ENCODE data around the gene PEA15.

The PEA15 gene

DNA sequence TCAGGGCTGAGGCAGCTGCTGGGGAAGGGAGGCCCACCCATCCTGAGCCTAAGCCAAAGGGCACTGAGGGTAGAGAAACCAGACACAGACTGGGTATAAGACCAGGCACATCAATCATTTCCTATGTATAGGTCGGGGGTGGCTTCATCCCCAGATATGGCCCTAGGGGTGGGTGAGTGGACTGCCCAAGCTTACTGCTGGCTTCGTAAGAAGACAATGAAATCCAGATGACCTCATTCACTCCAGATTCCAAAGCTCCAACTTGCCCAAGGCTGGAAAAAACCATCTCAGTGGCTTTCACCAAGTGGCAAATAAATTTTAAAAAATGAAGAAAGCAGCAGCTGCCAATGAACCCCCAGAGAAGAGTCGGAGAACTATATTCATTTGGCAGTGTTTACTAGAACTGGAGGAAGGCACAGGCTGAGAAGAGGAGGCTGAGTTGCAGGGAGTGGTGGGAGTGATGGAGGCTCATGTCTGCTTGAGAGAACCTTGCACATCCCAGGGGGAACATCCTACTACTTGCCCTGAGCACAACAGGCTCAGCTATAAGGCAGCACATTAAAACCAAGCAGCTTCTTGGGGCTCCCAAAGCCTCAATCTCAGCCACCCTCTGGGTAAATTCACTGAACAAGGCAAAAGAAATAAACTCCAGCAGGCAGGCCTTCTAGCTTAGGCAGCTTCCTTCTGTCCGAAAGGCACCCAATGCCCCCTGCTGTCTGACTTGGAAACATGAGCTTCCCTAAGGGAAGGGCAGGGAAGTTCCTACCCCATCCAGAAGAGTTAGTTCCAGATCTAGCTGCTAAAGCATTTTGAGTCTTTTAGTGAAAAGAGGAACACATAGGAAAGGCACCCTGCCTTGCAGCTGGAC is 14.1 kb downstream of the PEA15 start:
- H3K4me1 ChIP-seq (ENCODE audit: control insufficient read depth, low read depth, low read length): peaks cover 3% of the 10 kb centered on the region
- H2AK5ac ChIP-seq (ENCODE audit: low read length): no peak overlapping the region
- no peaks in the 10 kb centered on the region for H3K79me2 ChIP-seq (ENCODE audit: control insufficient read depth, insufficient read depth, low read length)
- H4K5ac ChIP-seq (ENCODE audit: low read length): no peak overlapping the region
- no peak overlapping the region for H3K4me3 ChIP-seq (ENCODE audit: low read length)
- peak overlapping the region; percentile 47 for H3K56ac ChIP-seq (ENCODE audit: low read length)
- H3K27me3 ChIP-seq (ENCODE audit: insufficient read depth, low read length, poor library complexity): no peaks in the 10 kb centered on the region
- no peak overlapping the region for H3K9ac ChIP-seq (ENCODE audit: low read length)
- H2BK15ac ChIP-seq (replicated peaks; ENCODE audit: low read depth): no peak overlapping the region
- no peak overlapping the region for H2BK5ac ChIP-seq (ENCODE audit: low read length)
- H3K4me2 ChIP-seq (ENCODE audit: low read length): no peak overlapping the region
- no peak overlapping the region for H2BK120ac ChIP-seq (ENCODE audit: low read depth, low read length)
- H3K18ac ChIP-seq (ENCODE audit: low read length): no peak overlapping the region
- no peak overlapping the region for H3K4ac ChIP-seq (ENCODE audit: low read depth, low read length)
- H3K23ac ChIP-seq (ENCODE audit: low read length): no peak overlapping the region
- peak overlapping the region; percentile 14 for H3K27ac ChIP-seq (ENCODE audit: low read depth, low read length)
- no peak overlapping the region for H4K8ac ChIP-seq (ENCODE audit: low read depth, low read length)
- no peaks in the 10 kb centered on the region for H3K79me1 ChIP-seq (ENCODE audit: low read length)
- H3K36me3 ChIP-seq (ENCODE audit: control insufficient read depth, insufficient read depth, low read length): peaks cover 26% of the 10 kb centered on the region
- peak; percentile 87 for DNase-seq
- WGBS (ENCODE audit: extremely low coverage, insufficient coverage, low lambda C conversion rate): no CpG with 5 or more reads among the region's 4 CpGs

DNA sequence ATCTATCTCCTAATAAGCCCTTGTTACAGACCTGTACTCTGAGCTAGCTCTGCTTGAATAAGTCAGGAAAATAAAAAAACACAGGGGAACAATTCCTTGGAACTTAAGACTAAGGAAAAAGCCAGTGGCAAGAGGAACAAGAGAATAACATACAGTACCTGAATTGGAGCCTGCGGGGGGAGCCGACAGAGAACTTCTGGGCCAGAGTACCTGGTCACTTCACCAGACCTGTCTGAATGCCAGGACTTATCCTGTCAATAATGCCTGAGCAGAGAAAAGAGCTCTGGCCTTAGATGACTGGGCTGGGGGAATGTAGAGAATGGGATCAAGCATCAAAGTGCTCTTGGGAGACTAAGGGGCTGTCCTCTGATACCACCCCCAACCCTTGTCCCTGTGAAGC is 15.1 kb downstream of the PEA15 start:
- Histone ChIP-seq H3K27me3 (ENCODE audit: insufficient read depth, low read length, poor library complexity) (no peaks in the 10 kb centered on the region), H3K9ac (ENCODE audit: low read length) (no peak overlapping the region), H3K4ac (ENCODE audit: low read depth, low read length) (no peak overlapping the region), H2BK120ac (ENCODE audit: low read depth, low read length) (no peak overlapping the region), H4K5ac (ENCODE audit: low read length) (no peak overlapping the region), H3K79me1 (ENCODE audit: low read length) (no peaks in the 10 kb centered on the region), H3K79me2 (ENCODE audit: control insufficient read depth, insufficient read depth, low read length) (no peaks in the 10 kb centered on the region), H3K4me1 (ENCODE audit: control insufficient read depth, low read depth, low read length) (peaks cover 3% of the 10 kb centered on the region), H2BK5ac (ENCODE audit: low read length) (no peak overlapping the region), H2AK5ac (ENCODE audit: low read length) (no peak overlapping the region), H3K23ac (ENCODE audit: low read length) (no peak overlapping the region), H3K27ac (ENCODE audit: low read depth, low read length) (no peak overlapping the region), H3K4me3 (ENCODE audit: low read length) (no peak overlapping the region), H3K56ac (ENCODE audit: low read length) (no peak overlapping the region), H4K8ac (ENCODE audit: low read depth, low read length) (no peak overlapping the region), H3K18ac (ENCODE audit: low read length) (no peak overlapping the region), H3K4me2 (ENCODE audit: low read length) (no peak overlapping the region), H3K36me3 (ENCODE audit: control insufficient read depth, insufficient read depth, low read length) (peaks cover 25% of the 10 kb centered on the region), H2BK15ac (replicated peaks; ENCODE audit: low read depth) (no peak overlapping the region)
- no peak for DNase-seq
- WGBS (ENCODE audit: extremely low coverage, insufficient coverage, low lambda C conversion rate): no CpG with 5 or more reads among the region's 2 CpGs

DNA sequence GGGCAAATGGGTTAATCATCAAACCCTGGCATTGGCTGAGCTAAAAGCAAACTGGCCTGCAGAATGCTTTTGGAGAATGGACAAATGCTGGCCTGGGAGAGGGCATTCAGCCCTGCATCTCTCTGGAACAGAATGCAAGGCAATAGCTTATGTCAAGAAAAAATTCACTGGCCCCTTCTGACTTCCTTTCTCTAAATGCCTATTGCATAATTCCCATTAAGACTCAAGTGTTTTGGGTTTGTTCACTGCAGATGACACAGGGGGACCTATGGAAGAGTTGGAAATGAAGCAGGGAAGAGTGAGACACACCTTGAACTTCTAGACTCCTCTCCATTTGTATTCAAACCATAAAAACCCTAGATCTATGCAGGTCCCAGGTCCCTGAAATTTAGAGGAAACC is 15.9 kb downstream of the PEA15 start:
- Histone ChIP-seq H2BK120ac (ENCODE audit: low read depth, low read length) (no peak overlapping the region), H3K27me3 (ENCODE audit: insufficient read depth, low read length, poor library complexity) (no peaks in the 10 kb centered on the region), H3K4me3 (ENCODE audit: low read length) (no peak overlapping the region), H3K9ac (ENCODE audit: low read length) (no peak overlapping the region), H2BK15ac (replicated peaks; ENCODE audit: low read depth) (no peak overlapping the region), H3K4me2 (ENCODE audit: low read length) (no peak overlapping the region), H3K4me1 (ENCODE audit: control insufficient read depth, low read depth, low read length) (peaks cover 3% of the 10 kb centered on the region), H2BK5ac (ENCODE audit: low read length) (no peak overlapping the region), H3K23ac (ENCODE audit: low read length) (no peak overlapping the region), H3K56ac (ENCODE audit: low read length) (no peak overlapping the region), H3K36me3 (ENCODE audit: control insufficient read depth, insufficient read depth, low read length) (peaks cover 21% of the 10 kb centered on the region), H3K18ac (ENCODE audit: low read length) (no peak overlapping the region), H2AK5ac (ENCODE audit: low read length) (no peak overlapping the region), H4K8ac (ENCODE audit: low read depth, low read length) (no peak overlapping the region), H3K27ac (ENCODE audit: low read depth, low read length) (no peak overlapping the region), H3K79me1 (ENCODE audit: low read length) (no peaks in the 10 kb centered on the region), H4K5ac (ENCODE audit: low read length) (no peak overlapping the region), H3K79me2 (ENCODE audit: control insufficient read depth, insufficient read depth, low read length) (no peaks in the 10 kb centered on the region), H3K4ac (ENCODE audit: low read depth, low read length) (no peak overlapping the region)
- no peak for DNase-seq

DNA sequence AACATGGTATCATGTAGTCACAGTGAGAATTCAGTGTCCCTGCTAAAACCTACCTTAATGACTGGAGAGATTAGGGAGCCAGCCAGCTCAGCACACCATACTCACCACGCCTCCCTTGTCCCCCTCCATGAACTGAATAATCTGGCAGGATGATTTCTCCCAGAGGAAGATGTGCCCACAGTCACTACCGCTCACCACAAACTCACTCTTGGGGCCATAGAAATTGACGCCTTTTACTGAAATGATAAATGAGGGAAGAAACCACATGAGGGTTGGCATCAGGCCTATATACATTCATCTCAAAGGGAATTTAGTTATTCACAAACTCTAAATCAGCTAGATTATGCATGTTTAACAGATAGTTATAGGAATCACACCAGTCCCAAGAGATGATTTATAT is 17.4 kb downstream of the PEA15 start:
- no peak overlapping the region for H3K18ac ChIP-seq (ENCODE audit: low read length)
- no peak overlapping the region for H2AK5ac ChIP-seq (ENCODE audit: low read length)
- DNase-seq: no peak
- no peaks in the 10 kb centered on the region for H3K79me2 ChIP-seq (ENCODE audit: control insufficient read depth, insufficient read depth, low read length)
- peaks cover 18% of the 10 kb centered on the region for H3K36me3 ChIP-seq (ENCODE audit: control insufficient read depth, insufficient read depth, low read length)
- H2BK5ac ChIP-seq (ENCODE audit: low read length): no peak overlapping the region
- no peaks in the 10 kb centered on the region for H3K79me1 ChIP-seq (ENCODE audit: low read length)
- no peak overlapping the region for H3K27ac ChIP-seq (ENCODE audit: low read depth, low read length)
- peaks cover 3% of the 10 kb centered on the region for H3K4me1 ChIP-seq (ENCODE audit: control insufficient read depth, low read depth, low read length)
- WGBS (ENCODE audit: extremely low coverage, insufficient coverage, low lambda C conversion rate): no CpG with 5 or more reads among the region's 3 CpGs
- H3K56ac ChIP-seq (ENCODE audit: low read length): no peak overlapping the region
- no peak overlapping the region for H4K5ac ChIP-seq (ENCODE audit: low read length)
- H3K23ac ChIP-seq (ENCODE audit: low read length): no peak overlapping the region
- H4K8ac ChIP-seq (ENCODE audit: low read depth, low read length): no peak overlapping the region
- no peak overlapping the region for H3K9ac ChIP-seq (ENCODE audit: low read length)
- H3K4me2 ChIP-seq (ENCODE audit: low read length): no peak overlapping the region
- no peak overlapping the region for H3K4ac ChIP-seq (ENCODE audit: low read depth, low read length)
- no peak overlapping the region for H2BK15ac ChIP-seq (replicated peaks; ENCODE audit: low read depth)
- no peak overlapping the region for H3K4me3 ChIP-seq (ENCODE audit: low read length)
- no peaks in the 10 kb centered on the region for H3K27me3 ChIP-seq (ENCODE audit: insufficient read depth, low read length, poor library complexity)
- H2BK120ac ChIP-seq (ENCODE audit: low read depth, low read length): no peak overlapping the region

DNA sequence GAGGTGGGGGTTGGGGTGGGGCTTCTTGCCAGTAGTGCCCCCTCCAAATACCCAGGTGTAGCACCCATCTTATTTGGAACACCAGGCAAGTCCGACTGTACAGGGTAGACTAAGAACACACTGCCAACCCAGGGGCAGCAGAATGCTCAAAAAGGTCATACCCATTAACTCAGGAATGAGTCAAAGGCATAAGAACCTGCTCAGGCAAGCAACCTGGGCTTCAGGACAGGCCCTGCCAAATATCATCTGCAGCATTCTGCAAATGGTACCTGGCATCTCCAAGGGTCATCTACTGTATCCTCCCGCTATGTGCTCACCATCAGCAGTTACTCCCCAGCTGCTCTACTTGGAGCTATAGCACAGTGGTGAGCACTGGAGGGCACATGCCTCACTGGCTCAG is 19.4 kb downstream of the PEA15 start:
- no CpG with 5 or more reads among the region's 2 CpGs for WGBS (ENCODE audit: extremely low coverage, insufficient coverage, low lambda C conversion rate)
- H3K4me3 ChIP-seq (ENCODE audit: low read length): no peak overlapping the region
- H4K8ac ChIP-seq (ENCODE audit: low read depth, low read length): no peak overlapping the region
- H3K4me2 ChIP-seq (ENCODE audit: low read length): no peak overlapping the region
- no peak overlapping the region for H3K23ac ChIP-seq (ENCODE audit: low read length)
- H3K27ac ChIP-seq (ENCODE audit: low read depth, low read length): no peak overlapping the region
- H3K4ac ChIP-seq (ENCODE audit: low read depth, low read length): no peak overlapping the region
- H3K9ac ChIP-seq (ENCODE audit: low read length): no peak overlapping the region
- peaks cover 12% of the 10 kb centered on the region for H3K36me3 ChIP-seq (ENCODE audit: control insufficient read depth, insufficient read depth, low read length)
- no peaks in the 10 kb centered on the region for H3K79me1 ChIP-seq (ENCODE audit: low read length)
- H2BK15ac ChIP-seq (replicated peaks; ENCODE audit: low read depth): no peak overlapping the region
- H3K4me1 ChIP-seq (ENCODE audit: control insufficient read depth, low read depth, low read length): no peaks in the 10 kb centered on the region
- H2BK120ac ChIP-seq (ENCODE audit: low read depth, low read length): no peak overlapping the region
- H3K56ac ChIP-seq (ENCODE audit: low read length): no peak overlapping the region
- H2AK5ac ChIP-seq (ENCODE audit: low read length): no peak overlapping the region
- H3K79me2 ChIP-seq (ENCODE audit: control insufficient read depth, insufficient read depth, low read length): no peaks in the 10 kb centered on the region
- no peak overlapping the region for H2BK5ac ChIP-seq (ENCODE audit: low read length)
- no peaks in the 10 kb centered on the region for H3K27me3 ChIP-seq (ENCODE audit: insufficient read depth, low read length, poor library complexity)
- no peak overlapping the region for H3K18ac ChIP-seq (ENCODE audit: low read length)
- DNase-seq: no peak
- no peak overlapping the region for H4K5ac ChIP-seq (ENCODE audit: low read length)

DNA sequence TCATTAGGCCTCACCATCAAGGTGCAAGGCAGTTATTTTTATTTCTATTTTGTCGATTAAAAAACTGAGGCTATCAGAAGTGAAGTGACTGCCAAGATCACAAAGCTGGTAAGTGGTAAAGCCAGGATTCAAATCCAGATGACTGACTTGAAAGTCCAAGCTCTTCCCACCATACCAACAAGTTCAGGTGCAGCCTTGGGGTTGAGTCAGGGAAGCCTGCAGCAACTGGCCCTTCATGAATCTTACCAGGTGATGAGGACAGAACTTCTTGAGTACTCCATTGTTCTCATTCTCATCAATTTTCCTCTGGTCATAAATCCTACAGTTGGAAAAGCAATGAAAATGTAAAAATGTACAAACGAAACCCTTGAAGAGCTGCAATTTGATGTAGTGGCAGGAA is 20.2 kb downstream of the PEA15 start:
- Histone ChIP-seq H3K27ac (ENCODE audit: low read depth, low read length) (no peak overlapping the region), H3K18ac (ENCODE audit: low read length) (no peak overlapping the region), H3K9ac (ENCODE audit: low read length) (no peak overlapping the region), H3K79me2 (ENCODE audit: control insufficient read depth, insufficient read depth, low read length) (no peaks in the 10 kb centered on the region), H4K5ac (ENCODE audit: low read length) (no peak overlapping the region), H3K4ac (ENCODE audit: low read depth, low read length) (no peak overlapping the region), H3K4me2 (ENCODE audit: low read length) (no peak overlapping the region), H3K27me3 (ENCODE audit: insufficient read depth, low read length, poor library complexity) (no peaks in the 10 kb centered on the region), H3K79me1 (ENCODE audit: low read length) (no peaks in the 10 kb centered on the region), H3K4me1 (ENCODE audit: control insufficient read depth, low read depth, low read length) (no peaks in the 10 kb centered on the region), H3K23ac (ENCODE audit: low read length) (no peak overlapping the region), H2BK5ac (ENCODE audit: low read length) (no peak overlapping the region), H4K8ac (ENCODE audit: low read depth, low read length) (no peak overlapping the region), H2AK5ac (ENCODE audit: low read length) (no peak overlapping the region), H3K56ac (ENCODE audit: low read length) (no peak overlapping the region), H2BK15ac (replicated peaks; ENCODE audit: low read depth) (no peak overlapping the region), H2BK120ac (ENCODE audit: low read depth, low read length) (no peak overlapping the region), H3K4me3 (ENCODE audit: low read length) (no peak overlapping the region), H3K36me3 (ENCODE audit: control insufficient read depth, insufficient read depth, low read length) (peaks cover 12% of the 10 kb centered on the region)
- no peak for DNase-seq
- WGBS (ENCODE audit: extremely low coverage, insufficient coverage, low lambda C conversion rate): no CpG with 5 or more reads among the region's 2 CpGs

Measured in mesendoderm (in vitro differentiated cells).